Parathyroid adenoma (tissue), 2 donors: ENCODE measurements around the gene RETSAT.
A peak's percentile ranks its signal among the peaks of the same experiment; 100 is the strongest.
"Not testable (repeated sequence)": the region's sequence is repeated elsewhere in the genome, so short reads cannot be mapped to it uniquely, and the experiment has no call there.

Experiments used
- H2AFZ ChIP-seq: fragments of 300-600 bp; sonication (generic); one replicate; pipeline ENCODE4 v1.7.0; 2017; ENCODE audit warnings: antibody characterized with exemption, mild to moderate bottlenecking
- H3K27ac ChIP-seq: fragments of 300-600 bp; sonication (generic); one replicate; pipeline ENCODE4 v1.7.0; 2017
- H3K27me3 ChIP-seq: fragments of 300-600 bp; sonication (generic); one replicate; pipeline ENCODE4 v1.7.0; 2017; ENCODE audit warnings: low read length; ENCODE audit not compliant: control insufficient read depth, insufficient read depth
- H3K36me3 ChIP-seq: fragments of 300-600 bp; sonication (generic); one replicate; pipeline ENCODE4 v1.7.0; 2017; ENCODE audit warnings: low read length; ENCODE audit not compliant: control insufficient read depth, insufficient read depth
- H3K4me1 ChIP-seq: fragments of 300-600 bp; sonication (generic); one replicate; pipeline ENCODE4 v1.7.0; 2017; ENCODE audit warnings: control low read depth
- H3K4me2 ChIP-seq: fragments of 300-600 bp; sonication (generic); one replicate; pipeline ENCODE4 v1.7.0; 2017; ENCODE audit warnings: low read length
- H3K4me3 ChIP-seq: fragments of 300-600 bp; sonication (generic); one replicate; pipeline ENCODE4 v1.7.0; 2017; ENCODE audit warnings: low read depth, low read length
- H3K79me2 ChIP-seq: fragments of 300-600 bp; sonication (generic); one replicate; pipeline ENCODE4 v1.7.0; 2017; ENCODE audit warnings: control low read depth
- H3K9ac ChIP-seq: fragments of 300-600 bp; sonication (generic); one replicate; pipeline ENCODE4 v1.7.0; 2017; ENCODE audit warnings: mild to moderate bottlenecking
- H3K9me3 ChIP-seq: fragments of 300-600 bp; sonication (generic); one replicate; pipeline ENCODE4 v1.7.0; 2017; ENCODE audit warnings: low read length; ENCODE audit not compliant: control insufficient read depth
- CTCF ChIP-seq: fragments of 300-600 bp; sonication (generic); IDR thresholded peaks from one replicate; pipeline ENCODE4 v1.7.0; 2017; ENCODE audit warnings: antibody characterized with exemption, mild to moderate bottlenecking
- donor health status: primary hyperparathyroidism.

Gene RETSAT

GRCh38 chr2:85326406-85327159, 27.7 kb downstream of the RETSAT start:
- Histone ChIP-seq H2AFZ (no peak overlapping the region), H3K4me2 (peak overlapping the region; percentile 93), H3K27me3 (no peaks in the 10 kb centered on the region), H3K27ac (peak overlapping the region; percentile 95), H3K9ac (no peak overlapping the region), H3K36me3 (no peaks in the 10 kb centered on the region), H3K4me3 (peak overlapping the region; percentile 96), H3K4me1 (peaks cover 26% of the 10 kb centered on the region), H3K9me3 (no peaks in the 10 kb centered on the region), H3K79me2 (peaks cover 28% of the 10 kb centered on the region)
- no peak for TF ChIP-seq CTCF

GRCh38 chr2:85325466-85325811, 28.9 kb downstream of the RETSAT start:
- peaks cover 28% of the 10 kb centered on the region for H3K79me2 ChIP-seq
- H3K27ac ChIP-seq, result no peak overlapping the region
- no peaks in the 10 kb centered on the region for H3K36me3 ChIP-seq
- TF ChIP-seq CTCF, result no peak
- no peaks in the 10 kb centered on the region for H3K9me3 ChIP-seq
- no peak overlapping the region for H3K9ac ChIP-seq
- no peak overlapping the region for H3K4me3 ChIP-seq
- H2AFZ ChIP-seq, result no peak overlapping the region
- H3K4me1 ChIP-seq, result peaks cover 26% of the 10 kb centered on the region
- H3K27me3 ChIP-seq, result no peaks in the 10 kb centered on the region
- peak overlapping the region; percentile 93 for H3K4me2 ChIP-seq

- Histone ChIP-seq H3K4me2 (peak overlapping the region; percentile 46), H3K9ac (no peak overlapping the region), H3K36me3 (no peaks in the 10 kb centered on the region), H3K4me1 (peaks cover 26% of the 10 kb centered on the region), H3K27ac (no peak overlapping the region), H3K79me2 (peaks cover 28% of the 10 kb centered on the region), H3K27me3 (no peaks in the 10 kb centered on the region), H3K4me3 (no peak overlapping the region), H3K9me3 (no peaks in the 10 kb centered on the region), H2AFZ (no peak overlapping the region)
- TF ChIP-seq CTCF, result no peak
Observed at GRCh38 chr2:85324639-85325465, 29.5 kb downstream of the RETSAT start.

- H3K4me3 ChIP-seq, H3K4me2 ChIP-seq, H3K27ac ChIP-seq, H3K9me3 ChIP-seq, H2AFZ ChIP-seq, H3K27me3 ChIP-seq, H3K9ac ChIP-seq, H3K36me3 ChIP-seq: not testable (repeated sequence)
- peaks cover 26% of the 10 kb centered on the region for H3K4me1 ChIP-seq
- peaks cover 28% of the 10 kb centered on the region for H3K79me2 ChIP-seq
Observed at GRCh38 chr2:85323988-85324367, 30.4 kb downstream of the RETSAT start.

- no peak for TF ChIP-seq CTCF
- peaks cover 28% of the 10 kb centered on the region for H3K79me2 ChIP-seq
- no peaks in the 10 kb centered on the region for H3K9me3 ChIP-seq
- no peak overlapping the region for H3K4me2 ChIP-seq
- no peak overlapping the region for H3K4me3 ChIP-seq
- no peak overlapping the region for H3K9ac ChIP-seq
- H3K27me3 ChIP-seq, result no peaks in the 10 kb centered on the region
- H3K36me3 ChIP-seq, result no peaks in the 10 kb centered on the region
- peaks cover 28% of the 10 kb centered on the region for H3K4me1 ChIP-seq
- no peak overlapping the region for H3K27ac ChIP-seq
- H2AFZ ChIP-seq, result no peak overlapping the region
Observed at GRCh38 chr2:85323351-85323987, 30.9 kb downstream of the RETSAT start.
